ENCODE results near the gene C18orf32.

GRCh38 chr18:49446481-49446880, 40.6 kb downstream of the C18orf32 start:
- TF ChIP-seq, protein P1, sequence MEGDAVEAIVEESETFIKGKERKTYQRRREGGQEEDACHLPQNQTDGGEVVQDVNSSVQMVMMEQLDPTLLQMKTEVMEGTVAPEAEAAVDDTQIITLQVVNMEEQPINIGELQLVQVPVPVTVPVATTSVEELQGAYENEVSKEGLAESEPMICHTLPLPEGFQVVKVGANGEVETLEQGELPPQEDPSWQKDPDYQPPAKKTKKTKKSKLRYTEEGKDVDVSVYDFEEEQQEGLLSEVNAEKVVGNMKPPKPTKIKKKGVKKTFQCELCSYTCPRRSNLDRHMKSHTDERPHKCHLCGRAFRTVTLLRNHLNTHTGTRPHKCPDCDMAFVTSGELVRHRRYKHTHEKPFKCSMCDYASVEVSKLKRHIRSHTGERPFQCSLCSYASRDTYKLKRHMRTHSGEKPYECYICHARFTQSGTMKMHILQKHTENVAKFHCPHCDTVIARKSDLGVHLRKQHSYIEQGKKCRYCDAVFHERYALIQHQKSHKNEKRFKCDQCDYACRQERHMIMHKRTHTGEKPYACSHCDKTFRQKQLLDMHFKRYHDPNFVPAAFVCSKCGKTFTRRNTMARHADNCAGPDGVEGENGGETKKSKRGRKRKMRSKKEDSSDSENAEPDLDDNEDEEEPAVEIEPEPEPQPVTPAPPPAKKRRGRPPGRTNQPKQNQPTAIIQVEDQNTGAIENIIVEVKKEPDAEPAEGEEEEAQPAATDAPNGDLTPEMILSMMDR (IDR thresholded peaks at IDR 0.05; ENCODE audit: low read depth, low read length): no peak
- no peak for TF ChIP-seq EZH2phosphoT487 (IDR thresholded peaks at IDR 0.05; ENCODE audit: low read depth)
